Caco-2 (cell line): ENCODE measurements around the gene GPC5. TPM values are rescaled to one million over a fixed set of nuclear protein-coding genes. Genes with fewer than 3 reads are reported as not detected.
A peak's percentile ranks its signal among the peaks of the same experiment; 100 is the strongest.

Experiments
- Bru-seq: library from RNA; stranded (reverse); fragments of 400-500 nt; gene quantifications from one replicate; lab custom pipeline; 2021; lab: Mats Ljungman, UMichigan
- BruChase-seq, 2 experiments: library from RNA; stranded (reverse); fragments of 400-500 nt; gene quantifications; one replicate each; lab custom pipeline; 2021; lab: Mats Ljungman, UMichigan
- BruUV-seq: library from RNA; stranded (reverse); fragments of 400-500 nt; replicated peaks from 2 replicates; lab custom pipeline; 2021; lab: Mats Ljungman, UMichigan
- CTCF ChIA-PET: fragments of 300-600 bp; sonication (Branson Sonifier 250); formaldehyde crosslinking; loops from one replicate; lab custom pipeline; 2022; ENCODE audit warnings: antibody characterized with exemption; lab: Charles Lee
- POLR2A ChIA-PET: fragments of 300-600 bp; sonication (Branson Sonifier 250); formaldehyde crosslinking; loops from one replicate; lab custom pipeline; 2022; ENCODE audit warnings: antibody characterized with exemption; lab: Charles Lee
- DNase-seq, 2 experiments: peaks; one replicate each; pipeline versions ENCODE4 v3.0.0 to v3.0.0-alpha.2; 2020 to 2022
- H3K27me3 ChIP-seq: replicated peaks from 2 replicates; pipeline ENCODE4 v1.6.0; 2011; ENCODE audit warnings: low read length; ENCODE audit not compliant: control insufficient read depth, insufficient read depth
- H3K36me3 ChIP-seq: 2 replicates; pipeline ENCODE4 v1.5.1; 2011; ENCODE audit warnings: low read length; ENCODE audit not compliant: control insufficient read depth, insufficient read depth
- H3K4me1 ChIP-seq: fragments of 250-450 bp; sonication (Bioruptor Pico); 2 replicates; pipeline ENCODE4 v1.5.1; 2020; ENCODE audit warnings: mild to moderate bottlenecking
- H3K4me3 ChIP-seq: 2 replicates; pipeline ENCODE4 v1.5.1; 2011; ENCODE audit warnings: low read depth, mild to moderate bottlenecking, control low read depth, low read length
- H3K9me3 ChIP-seq: fragments of 250-450 bp; sonication (Bioruptor Pico); 2 replicates; pipeline ENCODE4 v1.5.1; 2020; ENCODE audit warnings: mild to moderate bottlenecking, moderate library complexity
- H3K27ac Mint-ChIP-seq: one replicate; pipeline ENCODE4 v1.8.0; 2022; ENCODE audit warnings: mixed read lengths; ENCODE audit not compliant: unreplicated experiment
- H3K27me3 Mint-ChIP-seq: one replicate; pipeline ENCODE4 v1.8.0; 2022; ENCODE audit warnings: mixed read lengths; ENCODE audit not compliant: insufficient read depth, unreplicated experiment
- H3K36me3 Mint-ChIP-seq: one replicate; pipeline ENCODE4 v1.8.0; 2022; ENCODE audit warnings: mild to moderate bottlenecking, mixed read lengths; ENCODE audit not compliant: insufficient read depth, unreplicated experiment
- H3K4me1 Mint-ChIP-seq: one replicate; pipeline ENCODE4 v1.8.0; 2022; ENCODE audit warnings: low read depth, mixed read lengths; ENCODE audit not compliant: unreplicated experiment
- H3K4me3 Mint-ChIP-seq: one replicate; pipeline ENCODE4 v1.8.0; 2022; ENCODE audit warnings: mild to moderate bottlenecking, moderate library complexity, mixed read lengths; ENCODE audit not compliant: unreplicated experiment
- H3K9me3 Mint-ChIP-seq: one replicate; pipeline ENCODE4 v1.8.0; 2022; ENCODE audit warnings: mixed read lengths; ENCODE audit not compliant: unreplicated experiment
- CTCF ChIP-seq, 2 experiments: fragments of 200-600 bp in 1 of 2; IDR thresholded peaks; 1 replicate in 1 of 2; 2 replicates in 1 of 2; pipeline versions ENCODE4 v1.5.1 to v1.8.0; 2011 to 2022; ENCODE audit warnings: antibody characterized with exemption in 1 of 2, control low read depth in 1 of 2, inconsistent platforms in 1 of 2, low read depth in 1 of 2, low read length in 1 of 2, mild to moderate bottlenecking in 1 of 2, moderate library complexity in 1 of 2; ENCODE audit not compliant: insufficient read depth in 1 of 2, severe bottlenecking in 1 of 2, unreplicated experiment in 1 of 2
- intact Hi-C: fragments of 100-400 bp; cut with micrococcal nuclease; formaldehyde crosslinking; loops from one replicate; pipeline ENCODE4 v1.10.0; 2022; ENCODE audit not compliant: unreplicated experiment
- long read RNA-seq: library from polyadenylated mRNA; stranded (forward); transcript quantifications from one replicate; pipeline ENCODE4 v2.0.0, GENCODE V29; 2022
- total RNA-seq: library from RNA; stranded (reverse); gene quantifications from 2 replicates; pipeline ENCODE4 v1.2.3, GENCODE V29; 2022

GPC5 gene
- total RNA-seq (3.8 and 4.1 TPM in 2 replicates), Bru-seq, nascent RNA (percentile 58 among the genes with signal in this experiment), BruChase-seq, experiment 1, labeled RNA remaining after a 2-hour chase (percentile 85 among the genes with signal in this experiment), BruChase-seq, experiment 2, labeled RNA remaining after a 6-hour chase (percentile 74 among the genes with signal in this experiment)
- long read RNA-seq, partial matches to known transcripts: 0 of 2 reads
- long read RNA-seq, other reads (novel, unspliced or antisense): 2 of 2 reads

GRCh38 chr13:91398413-91399188 is at the start of gene GPC5:
Gene GPC5 (plus strand): TSS chr13:91398621.
- DNase-seq: peak; percentile 84 to 86
- Mint-ChIP-seq H3K27me3 (peaks cover 21% of the 10 kb centered on the region), H3K9me3 (no peaks in the 10 kb centered on the region), H3K4me1 (no peaks in the 10 kb centered on the region), H3K36me3 (no peaks in the 10 kb centered on the region), H3K4me3 (peak within 1 kb of the TSS; percentile 70), H3K27ac (no peak within 1 kb of the TSS)
- no TSS peak for BruUV-seq
- H3K9me3 ChIP-seq: no peaks in the 10 kb centered on the region
- peak within 1 kb of the TSS; percentile 46 for H3K4me3 ChIP-seq
- no peaks in the 10 kb centered on the region; the same call in 1 of the 2 replicates for H3K27me3 ChIP-seq
- TF ChIP-seq CTCF (IDR thresholded peaks at IDR 0.05; ENCODE audit: insufficient read depth in 1 of 2, low read depth in 1 of 2, low read length in 1 of 2, severe bottlenecking in 1 of 2, unreplicated experiment in 1 of 2): no peak
- ChIA-PET POLR2A (interaction anchor here (0.6 kb wide), 1 partner anchor 51 kb away, joined by 3 read pairs; the partner anchor contains the start of gene MIR17HG), CTCF (interaction anchor here (0.6 to 1.6 kb wide), 2 partner anchors 17 to 383 kb away, joined by 3 to 4 read pairs; no protein-coding TSS in a partner anchor)
- peaks cover 5% of the 10 kb centered on the region; the same call in 1 of the 2 replicates for H3K4me1 ChIP-seq
- H3K36me3 ChIP-seq: no peaks in the 10 kb centered on the region
- intact Hi-C loops: no loop called here

GRCh38 chr13:91348906-91349435 is 49.5 kb upstream of the GPC5 start:
- Histone ChIP-seq H3K36me3 (peaks cover 2% of the 10 kb centered on the region), H3K9me3 (no peaks in the 10 kb centered on the region), H3K27me3 (no peaks in the 10 kb centered on the region), H3K4me1 (peaks cover 23% of the 10 kb centered on the region), H3K4me3 (peak overlapping the region; percentile 79)
- peak overlapping the region; percentile 95 for H3K4me3 Mint-ChIP-seq
- TF ChIP-seq CTCF (IDR thresholded peaks at IDR 0.05; ENCODE audit: insufficient read depth in 1 of 2, low read depth in 1 of 2, low read length in 1 of 2, severe bottlenecking in 1 of 2, unreplicated experiment in 1 of 2): peak; percentile 91 to 92
- POLR2A ChIA-PET: interaction anchor here (0.6 kb wide), 1 partner anchor 9 kb away, joined by 3 read pairs; no protein-coding TSS in a partner anchor
- H3K9me3 Mint-ChIP-seq: no peaks in the 10 kb centered on the region
- H3K27ac Mint-ChIP-seq: peak overlapping the region; percentile 94
- no peaks in the 10 kb centered on the region for H3K4me1 Mint-ChIP-seq
- BruUV-seq: no TSS peak
- CTCF ChIA-PET: interaction anchor here (0.9 kb wide), 1 partner anchor 25 kb away, joined by 3 read pairs; no protein-coding TSS in a partner anchor
- no peaks in the 10 kb centered on the region for H3K27me3 Mint-ChIP-seq
- H3K36me3 Mint-ChIP-seq: peaks cover 63% of the 10 kb centered on the region
- peak; percentile 92 to 97 for DNase-seq
- intact Hi-C loops: loop anchor here (5.0 kb wide), 1 partner anchor 167 kb away; no protein-coding TSS in a partner anchor
